ENCODE results near the gene LAMA4.
A peak's percentile ranks its signal among the peaks of the same experiment; 100 is the strongest.

The LAMA4 gene

GRCh38 chr6:112274774-112275173 lies 20.4 kb upstream of the LAMA4 start:
- no peak overlapping the region for H3K4me3 ChIP-seq (ENCODE audit: low read length)
- no peak for DNase-seq (ENCODE audit: low read depth)
- TF ChIP-seq CTCF (conservative IDR thresholded peaks at IDR 0.05; ENCODE audit: low read length) = no peak

GRCh38 chr6:112272799-112273198 lies 18.4 kb upstream of the LAMA4 start:
- TF ChIP-seq CTCF (conservative IDR thresholded peaks at IDR 0.05; ENCODE audit: low read length) = no peak
- H3K4me3 ChIP-seq (ENCODE audit: low read length) = no peak overlapping the region
- no peak for DNase-seq (ENCODE audit: low read depth)

- no peak for DNase-seq (ENCODE audit: low read depth)
- no peak overlapping the region for H3K4me3 ChIP-seq (ENCODE audit: low read length)
- no peak for TF ChIP-seq CTCF (conservative IDR thresholded peaks at IDR 0.05; ENCODE audit: low read length)
Observed at GRCh38 chr6:112270756-112271155, 16.4 kb upstream of the LAMA4 start.

- no peak overlapping the region for H3K4me3 ChIP-seq (ENCODE audit: low read length)
- DNase-seq (ENCODE audit: low read depth) = no peak
- no peak for TF ChIP-seq CTCF (conservative IDR thresholded peaks at IDR 0.05; ENCODE audit: low read length)
Observed at GRCh38 chr6:112269979-112270566, 15.7 kb upstream of the LAMA4 start.

GRCh38 chr6:112269114-112269513 lies 14.7 kb upstream of the LAMA4 start:
- TF ChIP-seq CTCF (conservative IDR thresholded peaks at IDR 0.05; ENCODE audit: low read length) = peak; percentile 67
- peak; percentile 64 for DNase-seq (ENCODE audit: low read depth)

GRCh38 chr6:112268654-112269053 lies 14.3 kb upstream of the LAMA4 start:
- no peak for DNase-seq (ENCODE audit: low read depth)
- no peak for TF ChIP-seq CTCF (conservative IDR thresholded peaks at IDR 0.05; ENCODE audit: low read length)
- H3K4me3 ChIP-seq (ENCODE audit: low read length) = no peak overlapping the region

More at GRCh38 chr6:112269114-112269513, 14.7 kb upstream of the LAMA4 start:
- no peak overlapping the region for H3K4me3 ChIP-seq (ENCODE audit: low read length)

- H3K4me3 ChIP-seq (ENCODE audit: low read length) = no peak overlapping the region
- TF ChIP-seq CTCF (conservative IDR thresholded peaks at IDR 0.05; ENCODE audit: low read length) = no peak
- DNase-seq (ENCODE audit: low read depth) = no peak
Observed at GRCh38 chr6:112268019-112268418, 13.7 kb upstream of the LAMA4 start.

All from AG10803 (cell line).